Thyroid gland (tissue), 4 donors: ENCODE data around the gene PLIN1. TPM values are rescaled to one million over a fixed set of nuclear protein-coding genes. Genes with fewer than 3 reads are reported as not detected.

Source experiments
- DNase-seq, 2 donors: peaks; one replicate each; pipeline ENCODE4 v3.0.0-alpha.2; 2019
- H3K27ac ChIP-seq, 3 donors: fragments of 200-600 bp; sonication (generic); 1 replicate in 2 of 3; 2 replicates in 1 of 3; pipeline ENCODE4 v1.5.1; 2016 to 2019; ENCODE audit warnings: mild to moderate bottlenecking in 1 of 3, moderate library complexity in 1 of 3
- H3K27me3 ChIP-seq: fragments of 200-600 bp; sonication (generic); one replicate; pipeline ENCODE4 v1.5.1; 2019
- H3K36me3 ChIP-seq, 2 donors: fragments of 200-600 bp; sonication (generic); one replicate each; pipeline ENCODE4 v1.5.1; 2016 to 2019
- H3K4me1 ChIP-seq, 2 donors: fragments of 200-600 bp; sonication (generic); one replicate each; pipeline ENCODE4 v1.5.1; 2017 to 2019
- H3K4me3 ChIP-seq, 3 donors: fragments of 200-600 bp; sonication (generic); replicated peaks in 1 of 3; 1 replicate in 2 of 3; 2 replicates in 1 of 3; pipeline ENCODE4 v1.5.1; 2016; ENCODE audit warnings: mild to moderate bottlenecking in 1 of 3
- H3K9me3 ChIP-seq: fragments of 200-600 bp; sonication (generic); one replicate; pipeline ENCODE4 v1.5.1; 2017
- POLR2A ChIP-seq, 2 donors: fragments of 450-650 bp; IDR thresholded peaks; one replicate each; pipeline ENCODE4 v1.6.1; 2017; ENCODE audit warnings: antibody characterized with exemption in 2 of 2, mild to moderate bottlenecking in 2 of 2, moderate library complexity in 1 of 2
- whole genome bisulfite sequencing, 2 donors: methylation state at CpG; one replicate each; pipeline ENCODE4 v1.1.5; 2017; 5-methylcytosine and 5-hydroxymethylcytosine counted together
- intact Hi-C: fragments of 100-400 bp; cut with DNase I; formaldehyde crosslinking; loops from one replicate; pipeline ENCODE4 v1.15.1; 2023
- total RNA-seq, 4 donors: library from RNA; depleted of rRNA; stranded (reverse); fragments of >200 nt; gene quantifications; one replicate each; pipeline ENCODE4 v1.2.3, GENCODE V29; 2016
- TF ChIP-seq, protein P1 (sequence below), 6 experiments: fragments of 200-600 bp in 3 of 6; fragments of 450-650 bp in 3 of 6; sonication (generic) in 3 of 6; IDR thresholded peaks; one replicate each; pipeline ENCODE4 v1.5.1; 2016 to 2019; ENCODE audit warnings: antibody characterized with exemption in 6 of 6, mild to moderate bottlenecking in 2 of 6, inconsistent platforms in 1 of 6, moderate library complexity in 1 of 6

Gene PLIN1
- total RNA-seq, 4 donors from 2014 or later, result 3.3 to 9.9 (median 6.0) TPM

DNA sequence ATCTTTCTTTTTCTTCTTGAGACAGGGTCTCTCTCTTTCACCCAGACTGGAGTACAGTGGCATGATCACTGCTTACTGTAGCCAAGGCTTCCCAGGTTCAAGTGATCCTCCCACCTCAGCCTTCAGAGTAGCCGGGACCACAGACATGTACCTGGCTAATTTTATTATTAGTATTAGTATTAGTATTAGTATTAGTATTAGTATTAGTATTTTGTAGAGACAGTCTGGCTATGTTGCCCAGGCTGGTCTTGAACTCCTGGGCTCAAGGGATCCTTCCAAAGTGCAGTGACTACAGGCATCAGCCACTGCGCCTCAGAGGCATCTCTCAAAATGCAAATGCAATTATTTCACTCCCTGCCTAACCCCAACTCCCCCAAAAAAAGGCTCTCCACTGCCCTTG lies 25.6 kb downstream of the PLIN1 start:
- TF ChIP-seq POLR2A (IDR thresholded peaks at IDR 0.05), result no peak
- TF ChIP-seq, protein P1, sequence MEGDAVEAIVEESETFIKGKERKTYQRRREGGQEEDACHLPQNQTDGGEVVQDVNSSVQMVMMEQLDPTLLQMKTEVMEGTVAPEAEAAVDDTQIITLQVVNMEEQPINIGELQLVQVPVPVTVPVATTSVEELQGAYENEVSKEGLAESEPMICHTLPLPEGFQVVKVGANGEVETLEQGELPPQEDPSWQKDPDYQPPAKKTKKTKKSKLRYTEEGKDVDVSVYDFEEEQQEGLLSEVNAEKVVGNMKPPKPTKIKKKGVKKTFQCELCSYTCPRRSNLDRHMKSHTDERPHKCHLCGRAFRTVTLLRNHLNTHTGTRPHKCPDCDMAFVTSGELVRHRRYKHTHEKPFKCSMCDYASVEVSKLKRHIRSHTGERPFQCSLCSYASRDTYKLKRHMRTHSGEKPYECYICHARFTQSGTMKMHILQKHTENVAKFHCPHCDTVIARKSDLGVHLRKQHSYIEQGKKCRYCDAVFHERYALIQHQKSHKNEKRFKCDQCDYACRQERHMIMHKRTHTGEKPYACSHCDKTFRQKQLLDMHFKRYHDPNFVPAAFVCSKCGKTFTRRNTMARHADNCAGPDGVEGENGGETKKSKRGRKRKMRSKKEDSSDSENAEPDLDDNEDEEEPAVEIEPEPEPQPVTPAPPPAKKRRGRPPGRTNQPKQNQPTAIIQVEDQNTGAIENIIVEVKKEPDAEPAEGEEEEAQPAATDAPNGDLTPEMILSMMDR (IDR thresholded peaks at IDR 0.05), result no peak
- Histone ChIP-seq H3K36me3 (no peaks in the 10 kb centered on the region), H3K27me3 (no peaks in the 10 kb centered on the region), H3K4me3 (no peak overlapping the region), H3K4me1 (peaks cover 0 to 5% of the 10 kb centered on the region in 2 donors), H3K27ac (no peak overlapping the region), H3K9me3 (no peaks in the 10 kb centered on the region)
- intact Hi-C loops, result no loop called here
- no peak for DNase-seq
- WGBS, 2 donors, result 93 to 100% methylated on average over 2 of the region's 2 CpGs

DNA sequence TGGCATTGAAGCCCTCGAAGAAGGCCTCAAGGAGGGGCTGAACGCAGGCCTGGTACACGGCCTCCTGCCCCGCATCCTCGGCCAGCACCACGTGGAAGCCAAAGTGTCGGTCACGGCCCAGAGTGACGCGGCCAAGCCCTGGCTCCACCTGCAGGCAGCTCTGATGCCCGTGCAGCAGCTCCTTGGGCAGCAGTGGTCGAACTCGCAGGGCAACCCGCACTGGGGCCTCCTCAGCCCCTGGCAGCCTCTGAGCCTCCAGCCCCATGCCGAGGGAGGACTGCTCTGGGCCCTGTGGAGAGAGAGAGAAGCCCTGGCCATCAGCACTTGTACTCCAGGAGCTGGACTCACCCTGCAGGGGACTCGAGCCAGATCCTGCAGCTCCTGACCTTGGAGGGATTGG lies 26.5 kb downstream of the PLIN1 start:
- H3K27ac ChIP-seq, result no peak overlapping the region
- H3K36me3 ChIP-seq, result no peaks in the 10 kb centered on the region
- intact Hi-C loops, result no loop called here
- H3K4me1 ChIP-seq, result peaks cover 0 to 5% of the 10 kb centered on the region in 2 donors
- no peak for DNase-seq
- no peaks in the 10 kb centered on the region for H3K9me3 ChIP-seq
- H3K4me3 ChIP-seq, result no peak overlapping the region
- 88 to 91% methylated on average over 3 to 12 of the region's 16 CpGs for WGBS, 2 donors
- H3K27me3 ChIP-seq, result no peaks in the 10 kb centered on the region
- TF ChIP-seq, protein P1 (IDR thresholded peaks at IDR 0.05), result no peak

DNA sequence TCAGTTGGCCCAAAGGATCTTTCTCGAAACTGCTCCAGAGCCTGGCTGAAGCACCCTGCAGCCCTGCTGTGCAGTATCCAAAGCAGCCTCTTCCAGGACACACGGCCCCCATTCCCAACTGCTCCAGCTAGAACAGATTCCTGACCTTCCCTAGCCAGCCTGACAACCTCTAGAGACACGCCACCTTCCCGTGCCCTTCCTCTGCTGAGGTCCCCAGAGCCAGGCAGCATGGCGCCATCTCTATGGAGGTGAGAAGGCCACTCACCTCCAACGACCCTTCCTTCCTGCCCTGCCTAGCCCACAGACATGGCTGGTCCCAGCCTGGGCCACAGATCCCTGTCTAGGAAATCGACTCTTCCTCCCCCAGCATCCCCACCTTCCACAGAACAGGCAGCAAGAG lies 27.0 kb downstream of the PLIN1 start:
- Histone ChIP-seq H3K4me1 (peaks cover 0 to 9% of the 10 kb centered on the region in 2 donors), H3K9me3 (no peaks in the 10 kb centered on the region), H3K36me3 (no peaks in the 10 kb centered on the region), H3K4me3 (no peak overlapping the region), H3K27me3 (no peaks in the 10 kb centered on the region), H3K27ac (no peak overlapping the region)
- intact Hi-C loops, result no loop called here
- WGBS, 2 donors, result 74 to 84% methylated on average over 7 of the region's 7 CpGs
- TF ChIP-seq POLR2A (IDR thresholded peaks at IDR 0.05), result no peak
- TF ChIP-seq, protein P1 (IDR thresholded peaks at IDR 0.05), result no peak
- no peak for DNase-seq

DNA sequence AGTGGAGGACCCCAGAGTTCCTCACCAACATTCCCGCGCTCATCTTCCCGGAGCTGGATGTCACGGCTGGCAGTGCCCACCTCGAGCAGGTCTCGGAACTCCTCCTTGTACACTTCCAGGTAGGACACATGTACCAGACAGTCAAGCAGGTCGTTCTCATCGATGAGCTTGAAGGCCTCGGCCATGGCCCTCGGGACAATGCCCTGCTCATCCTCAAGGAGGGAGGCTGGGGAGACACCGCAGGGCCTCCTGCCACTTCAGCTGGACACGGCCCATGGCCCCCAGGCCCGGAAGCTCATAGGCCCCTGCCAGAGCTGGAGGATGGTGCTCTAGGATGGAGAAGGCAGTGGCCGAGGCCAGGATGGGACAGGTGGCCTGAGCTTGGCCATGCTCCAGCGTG lies 29.5 kb downstream of the PLIN1 start:
- H3K4me3 ChIP-seq, result no peak overlapping the region
- WGBS, 2 donors, result 97 to 99% methylated on average over 14 to 15 of the region's 15 CpGs
- no peaks in the 10 kb centered on the region for H3K36me3 ChIP-seq
- TF ChIP-seq, protein P1 (IDR thresholded peaks at IDR 0.05), result no peak
- TF ChIP-seq POLR2A (IDR thresholded peaks at IDR 0.05), result no peak
- H3K4me1 ChIP-seq, result peaks cover 0 to 9% of the 10 kb centered on the region in 2 donors
- H3K27me3 ChIP-seq, result no peaks in the 10 kb centered on the region
- DNase-seq, result no peak
- H3K9me3 ChIP-seq, result no peaks in the 10 kb centered on the region
- intact Hi-C loops, result loop anchor here (10.0 kb wide), 1 partner anchor 95 kb away; no protein-coding TSS in a partner anchor
- no peak overlapping the region for H3K27ac ChIP-seq

DNA sequence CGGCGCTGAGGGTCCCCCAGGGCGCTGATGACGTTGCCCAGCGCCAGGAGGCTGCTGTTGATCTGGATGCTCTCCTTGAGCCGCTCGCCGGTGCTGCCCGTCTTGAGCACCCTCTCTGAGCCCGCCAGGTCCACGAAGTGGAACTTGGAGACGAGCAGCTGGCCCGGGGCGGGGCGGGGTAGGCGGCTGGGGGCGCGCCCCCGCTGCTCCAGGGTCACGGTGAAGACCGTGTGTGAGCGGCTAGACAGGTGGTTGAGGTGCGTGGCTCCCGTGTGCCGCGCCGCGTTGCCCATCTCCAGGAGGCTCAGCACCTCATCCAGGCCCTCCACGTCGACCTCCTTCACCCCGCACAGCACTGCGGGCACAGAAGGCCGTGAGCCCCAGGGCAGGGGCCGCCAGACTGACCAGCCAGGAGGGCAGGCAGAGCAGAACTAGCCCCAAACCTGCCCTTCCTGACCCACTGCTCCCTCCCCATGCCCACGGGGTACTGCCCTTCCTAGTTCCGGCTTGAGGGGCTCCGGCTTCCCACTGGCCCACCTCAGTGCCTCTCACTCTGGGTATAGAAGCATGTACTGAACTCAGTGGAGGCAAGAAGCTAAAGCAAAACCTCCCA lies 30.0 kb downstream of the PLIN1 start:
- WGBS, 2 donors, result 94 to 95% methylated on average over 12 to 21 of the region's 37 CpGs
- intact Hi-C loops, result loop anchor here (10.0 kb wide), 1 partner anchor 96 kb away; no protein-coding TSS in a partner anchor
- no peak for TF ChIP-seq POLR2A (IDR thresholded peaks at IDR 0.05)
- TF ChIP-seq, protein P1 (IDR thresholded peaks at IDR 0.05), result no peak
- Histone ChIP-seq H3K4me3 (no peak overlapping the region), H3K4me1 (peaks cover 0 to 4% of the 10 kb centered on the region in 2 donors), H3K36me3 (no peaks in the 10 kb centered on the region), H3K27me3 (no peaks in the 10 kb centered on the region), H3K9me3 (no peaks in the 10 kb centered on the region), H3K27ac (no peak overlapping the region)
- DNase-seq, result no peak
